RWPE2 (cell line): Measurements from ENCODE around the gene SUSD1.

ENCODE experiments used
- ATAC-seq: fragments of 200-7000 bp; cut with Tn5 transposase; 3 replicates; pipeline ENCODE4 v1.9.1; 2021; ENCODE audit warnings: low read depth
- DNase-seq: peaks from one replicate; pipeline ENCODE4 v3.0.0-alpha.2; 2020; ENCODE audit warnings: low spot score
- H3K27ac ChIP-seq: fragments of 450-650 bp; 2 replicates; pipeline ENCODE4 v1.5.1; 2017; ENCODE audit warnings: mild to moderate bottlenecking; ENCODE audit not compliant: poor library complexity, severe bottlenecking
- H3K27me3 ChIP-seq: fragments of 250-450 bp; sonication (Bioruptor Pico); 2 replicates; pipeline ENCODE4 v1.5.1; 2021; ENCODE audit warnings: mild to moderate bottlenecking, moderate library complexity; ENCODE audit not compliant: insufficient read depth, poor library complexity, severe bottlenecking
- H3K36me3 ChIP-seq: fragments of 250-450 bp; sonication (Bioruptor Pico); 2 replicates; pipeline ENCODE4 v1.5.1; 2020; ENCODE audit warnings: low read depth, mild to moderate bottlenecking, moderate library complexity
- H3K4me1 ChIP-seq: fragments of 250-450 bp; sonication (Bioruptor Pico); 2 replicates; pipeline ENCODE4 v1.5.1; 2021; ENCODE audit warnings: mild to moderate bottlenecking, moderate library complexity; ENCODE audit not compliant: insufficient read depth, poor library complexity, severe bottlenecking
- H3K4me3 ChIP-seq: fragments of 250-450 bp; sonication (Bioruptor Pico); 2 replicates; pipeline ENCODE4 v1.5.1; 2021; ENCODE audit warnings: mild to moderate bottlenecking, moderate library complexity; ENCODE audit not compliant: severe bottlenecking
- H3K9me3 ChIP-seq: fragments of 250-450 bp; sonication (Bioruptor Pico); 2 replicates; pipeline ENCODE4 v1.5.1; 2021; ENCODE audit warnings: mild to moderate bottlenecking, moderate library complexity; ENCODE audit not compliant: severe bottlenecking
- CTCF ChIP-seq: fragments of 450-650 bp; IDR thresholded peaks from one replicate; pipeline ENCODE4 v1.5.1; 2017; ENCODE audit warnings: mild to moderate bottlenecking, moderate library complexity; ENCODE audit not compliant: poor library complexity, severe bottlenecking

SUSD1 gene

GRCh38 chr9:112110094-112110776 is 64.9 kb downstream of the SUSD1 start:
- H3K4me3 ChIP-seq, result no peak overlapping the region
- no peaks in the 10 kb centered on the region for H3K27me3 ChIP-seq
- ATAC-seq (peak; percentile 43; the same call in 2 of the 3 replicates), DNase-seq (no peak)
- no peaks in the 10 kb centered on the region for H3K9me3 ChIP-seq
- H3K4me1 ChIP-seq, result peaks cover 30% of the 10 kb centered on the region
- no peaks in the 10 kb centered on the region for H3K36me3 ChIP-seq
- no peak for TF ChIP-seq CTCF
- H3K27ac ChIP-seq, result peak overlapping the region; percentile 83

- no peak for TF ChIP-seq CTCF
- ATAC-seq (no peak), DNase-seq (no peak)
- H3K36me3 ChIP-seq, result no peaks in the 10 kb centered on the region
- H3K9me3 ChIP-seq, result no peaks in the 10 kb centered on the region
- H3K27ac ChIP-seq, result no peak overlapping the region
- peaks cover under 1% of the 10 kb centered on the region for H3K4me1 ChIP-seq
- H3K4me3 ChIP-seq, result no peak overlapping the region
- H3K27me3 ChIP-seq, result no peaks in the 10 kb centered on the region
These were observed 70.2 kb downstream of the SUSD1 start for GRCh38 chr9:112104901-112105300.

- Histone ChIP-seq H3K4me1 (no peaks in the 10 kb centered on the region), H3K36me3 (no peaks in the 10 kb centered on the region), H3K4me3 (no peak overlapping the region), H3K27me3 (no peaks in the 10 kb centered on the region), H3K27ac (no peak overlapping the region), H3K9me3 (no peaks in the 10 kb centered on the region)
- TF ChIP-seq CTCF, result no peak
- ATAC-seq, result no peak
- no peak for DNase-seq
These were observed 70.7 kb downstream of the SUSD1 start for GRCh38 chr9:112104401-112104800.

- H3K4me1 ChIP-seq, result no peaks in the 10 kb centered on the region
- H3K9me3 ChIP-seq, result no peaks in the 10 kb centered on the region
- no peak for TF ChIP-seq CTCF
- no peaks in the 10 kb centered on the region for H3K36me3 ChIP-seq
- H3K27ac ChIP-seq, result no peak overlapping the region
- ATAC-seq (no peak), DNase-seq (no peak)
- H3K4me3 ChIP-seq, result no peak overlapping the region
- H3K27me3 ChIP-seq, result no peaks in the 10 kb centered on the region
These were observed 71.7 kb downstream of the SUSD1 start for GRCh38 chr9:112103405-112103804.
